NB4 (cell line): ENCODE results near the gene PRSS21.

Experiments used
- MYC ChIP-seq: IDR thresholded peaks from 2 replicates; pipeline ENCODE4 v1.6.1; 2011; ENCODE audit warnings: low read depth, low read length
- POLR2A ChIP-seq: IDR thresholded peaks from 2 replicates; pipeline ENCODE4 v1.6.1; 2011; ENCODE audit warnings: mild to moderate bottlenecking; ENCODE audit not compliant: insufficient read length; ENCODE audit errors: extremely low read depth
- TF ChIP-seq, protein P1 (sequence below): IDR thresholded peaks from one replicate; pipeline ENCODE4 v1.5.1; 2012; ENCODE audit warnings: low read depth, low read length

DNA sequence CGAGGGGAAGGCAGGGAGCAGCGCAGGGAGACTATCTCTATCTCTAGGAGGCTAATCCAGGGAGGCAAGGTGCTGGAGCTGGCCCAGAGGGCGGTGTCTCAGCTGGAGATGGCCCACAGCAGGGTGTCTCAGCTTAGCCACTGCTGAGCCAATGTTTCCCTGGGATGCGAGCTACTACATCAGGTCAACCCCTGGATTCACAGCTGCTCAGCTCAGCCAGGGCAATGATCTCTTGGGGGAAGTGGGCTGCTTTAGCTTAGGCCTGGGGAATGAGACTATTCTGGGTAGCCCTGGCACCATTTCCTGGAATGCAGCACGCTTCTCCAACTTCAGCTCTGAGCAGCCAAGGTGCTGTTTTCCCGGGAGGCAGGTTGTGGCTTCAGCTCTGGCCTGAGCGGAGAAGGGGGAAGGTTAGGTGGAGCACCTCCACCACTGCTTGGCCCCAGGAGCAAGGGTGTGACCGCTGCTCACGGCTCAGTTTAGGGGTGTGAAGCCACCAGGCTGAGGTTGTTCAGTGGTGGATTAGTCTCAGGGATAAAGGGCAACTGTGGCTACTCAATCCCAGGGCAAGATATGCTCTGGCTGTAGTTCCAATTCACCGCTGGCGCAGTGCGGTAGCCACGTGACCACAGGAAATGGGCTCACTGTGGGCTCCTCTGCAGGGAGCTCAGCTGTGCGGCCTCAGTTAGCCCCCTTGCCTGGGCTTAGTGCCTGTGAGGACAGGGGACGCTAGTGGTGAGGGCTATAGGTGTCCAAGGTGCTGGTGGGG is 5.2 kb upstream of the PRSS21 start:
- TF ChIP-seq MYC, result no peak
- TF ChIP-seq, protein P1, sequence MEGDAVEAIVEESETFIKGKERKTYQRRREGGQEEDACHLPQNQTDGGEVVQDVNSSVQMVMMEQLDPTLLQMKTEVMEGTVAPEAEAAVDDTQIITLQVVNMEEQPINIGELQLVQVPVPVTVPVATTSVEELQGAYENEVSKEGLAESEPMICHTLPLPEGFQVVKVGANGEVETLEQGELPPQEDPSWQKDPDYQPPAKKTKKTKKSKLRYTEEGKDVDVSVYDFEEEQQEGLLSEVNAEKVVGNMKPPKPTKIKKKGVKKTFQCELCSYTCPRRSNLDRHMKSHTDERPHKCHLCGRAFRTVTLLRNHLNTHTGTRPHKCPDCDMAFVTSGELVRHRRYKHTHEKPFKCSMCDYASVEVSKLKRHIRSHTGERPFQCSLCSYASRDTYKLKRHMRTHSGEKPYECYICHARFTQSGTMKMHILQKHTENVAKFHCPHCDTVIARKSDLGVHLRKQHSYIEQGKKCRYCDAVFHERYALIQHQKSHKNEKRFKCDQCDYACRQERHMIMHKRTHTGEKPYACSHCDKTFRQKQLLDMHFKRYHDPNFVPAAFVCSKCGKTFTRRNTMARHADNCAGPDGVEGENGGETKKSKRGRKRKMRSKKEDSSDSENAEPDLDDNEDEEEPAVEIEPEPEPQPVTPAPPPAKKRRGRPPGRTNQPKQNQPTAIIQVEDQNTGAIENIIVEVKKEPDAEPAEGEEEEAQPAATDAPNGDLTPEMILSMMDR, result no peak
- TF ChIP-seq POLR2A, result no peak
